ENCODE results near the gene DAAM1. TPM values are rescaled to one million over a fixed set of nuclear protein-coding genes. Genes with fewer than 3 reads are reported as not detected.

Gene DAAM1
- total RNA-seq, 3 donors from 2014 or later (not counting 1 experiment from before 2014, with no cell fraction given): 10.9 to 31.4 (median 12.6) TPM

DNA sequence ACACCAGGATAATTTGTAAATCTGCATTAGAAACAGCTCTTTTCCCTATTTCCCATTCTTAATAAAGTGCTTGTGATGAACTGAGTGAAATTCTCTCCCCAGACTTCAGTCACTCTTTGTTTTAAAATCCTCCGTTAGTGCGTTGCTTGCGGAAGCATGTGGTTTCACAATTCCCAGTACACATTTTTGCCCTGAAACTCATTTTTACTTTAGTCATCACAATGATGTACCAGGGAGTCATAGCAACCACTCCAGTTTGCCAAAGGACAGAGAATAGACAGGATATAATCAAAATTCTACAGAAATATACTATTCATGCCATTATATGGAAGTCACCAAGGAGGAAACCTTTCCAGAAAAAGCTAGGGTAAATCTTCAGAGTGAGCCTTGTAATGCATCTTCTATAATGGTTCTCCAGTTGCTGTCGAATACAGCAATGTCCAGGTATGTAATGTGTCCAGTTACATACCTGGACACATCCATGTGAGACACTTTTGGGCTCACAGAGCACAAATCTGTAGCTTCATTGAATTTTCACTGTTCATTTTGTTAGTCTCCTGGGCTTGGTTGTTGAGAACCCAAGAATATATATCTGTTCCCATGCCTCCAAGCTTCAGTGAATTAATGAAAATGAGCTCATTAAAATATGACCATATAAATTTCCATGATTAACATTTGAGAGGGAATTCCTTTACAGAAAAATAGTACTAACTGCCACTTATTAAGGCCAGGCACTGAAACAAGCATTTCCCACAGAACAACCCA lies 219.0 kb downstream of the DAAM1 start:
- Histone ChIP-seq H3K36me3 (ENCODE audit: control insufficient read depth, insufficient read depth, low read length) (no peaks in the 10 kb centered on the region), H3K27ac (ENCODE audit: low read length) (no peak overlapping the region), H3K9me3 (ENCODE audit: control insufficient read depth, insufficient read depth, low read length) (no peaks in the 10 kb centered on the region), H3K4me3 (ENCODE audit: low read length) (no peak overlapping the region), H3K4me1 (ENCODE audit: control insufficient read depth, insufficient read depth, low read length) (no peaks in the 10 kb centered on the region), H3K27me3 (ENCODE audit: control insufficient read depth, insufficient read depth, low read length) (no peaks in the 10 kb centered on the region)
- Mint-ChIP-seq H3K9me3 (peaks cover 3 to 4% of the 10 kb centered on the region in 2 donors), H3K4me1 (peaks cover 0 to 3% of the 10 kb centered on the region in 2 donors), H3K27me3 (ENCODE audit: low read depth in 2 of 2) (peaks cover 0 to 2% of the 10 kb centered on the region in 2 donors), H3K4me3 (no peak overlapping the region), H3K27ac (no peak overlapping the region), H3K36me3 (peaks cover 5% of the 10 kb centered on the region)
- no peak for DNase-seq
- intact Hi-C loops (cut with micrococcal nuclease): no loop called here
- WGBS (ENCODE audit: insufficient coverage): 74% methylated on average over 4 of the region's 4 CpGs
- no peak for ATAC-seq
- TF ChIP-seq, protein P1, sequence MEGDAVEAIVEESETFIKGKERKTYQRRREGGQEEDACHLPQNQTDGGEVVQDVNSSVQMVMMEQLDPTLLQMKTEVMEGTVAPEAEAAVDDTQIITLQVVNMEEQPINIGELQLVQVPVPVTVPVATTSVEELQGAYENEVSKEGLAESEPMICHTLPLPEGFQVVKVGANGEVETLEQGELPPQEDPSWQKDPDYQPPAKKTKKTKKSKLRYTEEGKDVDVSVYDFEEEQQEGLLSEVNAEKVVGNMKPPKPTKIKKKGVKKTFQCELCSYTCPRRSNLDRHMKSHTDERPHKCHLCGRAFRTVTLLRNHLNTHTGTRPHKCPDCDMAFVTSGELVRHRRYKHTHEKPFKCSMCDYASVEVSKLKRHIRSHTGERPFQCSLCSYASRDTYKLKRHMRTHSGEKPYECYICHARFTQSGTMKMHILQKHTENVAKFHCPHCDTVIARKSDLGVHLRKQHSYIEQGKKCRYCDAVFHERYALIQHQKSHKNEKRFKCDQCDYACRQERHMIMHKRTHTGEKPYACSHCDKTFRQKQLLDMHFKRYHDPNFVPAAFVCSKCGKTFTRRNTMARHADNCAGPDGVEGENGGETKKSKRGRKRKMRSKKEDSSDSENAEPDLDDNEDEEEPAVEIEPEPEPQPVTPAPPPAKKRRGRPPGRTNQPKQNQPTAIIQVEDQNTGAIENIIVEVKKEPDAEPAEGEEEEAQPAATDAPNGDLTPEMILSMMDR (IDR thresholded peaks at IDR 0.05): no peak

- H3K4me1 ChIP-seq (ENCODE audit: control insufficient read depth, insufficient read depth, low read length): no peaks in the 10 kb centered on the region
- peaks cover 5% of the 10 kb centered on the region for H3K36me3 Mint-ChIP-seq
Observed at GRCh38 chr14:59415836-59416602, 227.6 kb downstream of the DAAM1 start.

GRCh38 chr14:59417311-59417710 lies 228.8 kb downstream of the DAAM1 start:
- no peak overlapping the region for H3K27ac Mint-ChIP-seq
- Histone ChIP-seq H3K36me3 (ENCODE audit: control insufficient read depth, insufficient read depth, low read length) (no peaks in the 10 kb centered on the region), H3K27ac (ENCODE audit: low read length) (no peak overlapping the region)

More at GRCh38 chr14:59415836-59416602, 227.6 kb downstream of the DAAM1 start:
- no peak for ATAC-seq
- Mint-ChIP-seq H3K4me3 (no peak overlapping the region), H3K4me1 (peaks cover 0 to 5% of the 10 kb centered on the region in 2 donors), H3K9me3 (no peaks in the 10 kb centered on the region), H3K27ac (no peak overlapping the region), H3K27me3 (ENCODE audit: low read depth in 2 of 2) (peaks cover 0 to 2% of the 10 kb centered on the region in 2 donors)
- 89% methylated on average over 2 of the region's 5 CpGs for WGBS (ENCODE audit: insufficient coverage)
- intact Hi-C loops (cut with micrococcal nuclease): no loop called here
- Histone ChIP-seq H3K27me3 (ENCODE audit: control insufficient read depth, insufficient read depth, low read length) (no peaks in the 10 kb centered on the region), H3K36me3 (ENCODE audit: control insufficient read depth, insufficient read depth, low read length) (no peaks in the 10 kb centered on the region), H3K27ac (ENCODE audit: low read length) (no peak overlapping the region), H3K9me3 (ENCODE audit: control insufficient read depth, insufficient read depth, low read length) (no peaks in the 10 kb centered on the region), H3K4me3 (ENCODE audit: low read length) (no peak overlapping the region)
- TF ChIP-seq, protein P1 (IDR thresholded peaks at IDR 0.05): no peak
- no peak for DNase-seq

More at GRCh38 chr14:59417311-59417710, 228.8 kb downstream of the DAAM1 start:
- H3K27me3 ChIP-seq (ENCODE audit: control insufficient read depth, insufficient read depth, low read length): no peaks in the 10 kb centered on the region
- H3K4me3 Mint-ChIP-seq: no peak overlapping the region
- H3K9me3 Mint-ChIP-seq: no peaks in the 10 kb centered on the region
- DNase-seq (no peak), ATAC-seq (no peak)
- TF ChIP-seq, protein P1 (IDR thresholded peaks at IDR 0.05): no peak
- peaks cover 2% of the 10 kb centered on the region for H3K36me3 Mint-ChIP-seq
- no peaks in the 10 kb centered on the region for H3K4me1 ChIP-seq (ENCODE audit: control insufficient read depth, insufficient read depth, low read length)
- intact Hi-C loops (cut with micrococcal nuclease): no loop called here
- peaks cover 0 to 3% of the 10 kb centered on the region in 2 donors for H3K27me3 Mint-ChIP-seq (ENCODE audit: low read depth in 2 of 2)
- H3K9me3 ChIP-seq (ENCODE audit: control insufficient read depth, insufficient read depth, low read length): no peaks in the 10 kb centered on the region
- H3K4me3 ChIP-seq (ENCODE audit: low read length): no peak overlapping the region
- H3K4me1 Mint-ChIP-seq: peaks cover 0 to 3% of the 10 kb centered on the region in 2 donors
- WGBS (ENCODE audit: insufficient coverage): 82% methylated on average over 6 of the region's 6 CpGs

Measured in natural killer cell (primary cell).